Midbrain (tissue), 1 donor: ENCODE measurements around the gene CDK7.

Source experiments
- DNase-seq: peaks from one replicate; lab custom pipeline; 2025; lab: John Stamatoyannopoulos, UW

Gene CDK7

GRCh38 chr5:69293882-69294281 is 59.2 kb downstream of the CDK7 start:
- no peak for DNase-seq

DNA sequence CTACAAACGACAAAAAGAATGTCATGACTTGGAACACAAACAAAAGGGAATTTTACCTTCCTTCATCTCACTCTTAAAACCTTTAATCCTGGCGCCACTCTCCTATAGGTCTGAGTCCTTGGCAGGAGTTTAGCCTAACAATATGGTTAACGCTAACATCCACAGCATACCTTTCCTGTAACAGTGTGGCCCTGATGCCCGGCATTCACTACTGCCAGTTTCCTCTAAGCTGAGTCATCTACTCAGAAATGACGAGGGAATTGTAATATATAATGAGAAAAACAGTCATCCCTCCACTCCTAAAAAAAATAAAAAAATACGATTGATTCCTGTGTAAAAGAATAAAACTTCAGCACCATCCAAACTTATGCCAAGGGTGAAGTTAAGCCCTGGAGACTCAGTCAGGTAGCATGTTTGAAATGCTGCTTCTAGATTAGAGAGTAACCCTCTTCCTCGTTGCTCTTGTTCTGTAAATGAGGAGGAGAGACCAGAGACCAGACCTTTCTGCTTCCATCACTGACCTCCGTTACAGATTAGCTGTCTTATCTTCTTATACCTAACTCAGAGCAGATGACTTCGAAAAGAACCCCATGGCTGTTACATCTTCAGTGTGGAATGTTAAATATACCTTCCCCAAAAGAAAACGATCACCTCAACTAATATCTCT is 60.5 kb downstream of the CDK7 start:
- DNase-seq: no peak

- no peak for DNase-seq
Measured at GRCh38 chr5:69299625-69300024, 64.9 kb downstream of the CDK7 start.

DNA sequence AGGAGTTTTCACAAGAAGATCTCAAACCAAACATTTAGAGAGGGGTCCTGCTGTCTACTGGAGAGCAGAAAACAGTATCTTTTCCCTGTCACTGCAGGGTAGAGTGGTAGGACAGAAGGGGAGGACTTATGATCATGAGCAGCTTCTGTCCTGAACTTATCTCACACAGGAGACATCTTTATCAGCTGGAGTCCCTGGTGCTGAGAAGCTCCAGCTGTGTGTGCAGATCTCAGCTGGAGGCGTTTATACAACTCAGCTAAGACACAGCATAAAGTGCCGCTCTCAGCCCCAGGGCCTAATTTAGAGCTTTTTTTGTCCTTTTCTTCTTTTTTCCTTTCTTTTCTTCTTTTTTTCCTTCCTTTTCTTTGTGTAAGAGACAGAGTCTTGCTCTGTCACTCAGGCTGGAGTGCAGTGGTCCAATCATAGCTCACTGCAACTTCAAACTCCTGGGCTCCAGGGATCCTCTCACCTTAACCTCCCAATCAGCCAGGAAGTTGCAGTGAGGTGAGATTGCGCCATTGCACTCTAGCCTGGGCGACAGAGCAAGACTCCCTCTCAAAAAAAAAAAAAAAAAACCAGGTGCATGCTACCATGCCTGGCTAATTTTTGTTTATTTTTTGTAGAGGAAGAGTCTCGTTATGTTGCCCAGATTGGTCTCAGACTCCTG is 66.0 kb downstream of the CDK7 start:
- no peak for DNase-seq

GRCh38 chr5:69305512-69305911 is 70.8 kb downstream of the CDK7 start:
- DNase-seq: no peak

GRCh38 chr5:69308046-69308553 is 73.4 kb downstream of the CDK7 start:
- no peak for DNase-seq

DNA sequence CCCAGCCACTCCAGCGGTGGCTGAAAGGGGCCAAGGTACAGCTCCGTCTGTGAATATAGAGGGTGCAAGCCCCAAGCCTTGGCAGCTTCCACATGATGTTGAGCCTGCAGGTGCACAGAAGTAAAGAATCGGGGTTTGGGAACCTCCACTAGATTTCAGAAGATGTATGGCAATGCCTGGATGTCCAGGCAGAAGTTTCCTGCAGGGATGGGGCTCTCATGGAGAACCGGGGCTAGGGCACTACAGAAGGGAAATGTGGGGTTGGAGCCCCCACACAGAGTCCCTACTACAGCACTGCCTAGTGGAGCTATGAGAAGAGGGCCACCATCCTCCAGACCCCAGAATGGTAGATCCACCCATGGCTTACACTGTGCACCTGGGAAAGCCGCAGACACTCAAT is 74.7 kb downstream of the CDK7 start:
- no peak for DNase-seq

GRCh38 chr5:69312459-69313160 is 77.9 kb downstream of the CDK7 start:
- no peak for DNase-seq

GRCh38 chr5:69313428-69313827 is 78.7 kb downstream of the CDK7 start:
- DNase-seq: no peak

- no peak for DNase-seq
Measured at GRCh38 chr5:69315972-69316371, 81.3 kb downstream of the CDK7 start.

- no peak for DNase-seq
Measured at GRCh38 chr5:69317391-69317790, 82.7 kb downstream of the CDK7 start.

DNA sequence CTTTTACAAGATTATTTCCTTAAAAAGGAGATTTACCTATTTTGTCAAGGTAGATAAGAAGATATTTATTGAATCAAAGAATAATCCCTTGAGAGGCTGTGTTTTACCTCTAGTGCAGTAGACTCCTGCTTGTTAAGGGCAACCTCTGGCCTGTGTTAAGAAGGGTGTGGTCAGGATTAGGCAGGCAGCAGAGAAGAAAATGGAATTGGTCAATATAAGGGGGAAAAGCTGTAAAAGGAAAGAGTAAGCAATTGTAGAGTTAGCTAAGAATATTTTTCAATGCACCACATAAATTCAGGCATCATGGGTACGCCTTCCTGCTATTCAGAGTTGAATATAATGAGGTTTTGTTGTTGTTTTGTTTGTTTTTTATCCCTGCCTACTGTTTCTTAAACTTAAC is 91.7 kb downstream of the CDK7 start:
- no peak for DNase-seq
